HL-60 (cell line): Measurements from ENCODE around the gene CD69.

Experiments used
- DNase-seq, 2 experiments: peaks; one replicate each; pipeline ENCODE4 v3.0.0-alpha.2; 2010 to 2020; ENCODE audit warnings: low read depth in 1 of 2, low spot score in 1 of 2
- H3K27ac ChIP-seq: fragments of 250-450 bp; sonication (Bioruptor Pico); replicated peaks from 2 replicates; pipeline ENCODE4 v1.5.1; 2020; ENCODE audit warnings: mild to moderate bottlenecking, moderate library complexity
- H3K27me3 ChIP-seq: fragments of 250-450 bp; sonication (Bioruptor Pico); 2 replicates; pipeline ENCODE4 v1.5.1; 2021; ENCODE audit warnings: mild to moderate bottlenecking, moderate library complexity; ENCODE audit not compliant: insufficient read depth, poor library complexity, severe bottlenecking
- H3K4me3 ChIP-seq: replicated peaks from 2 replicates; pipeline ENCODE4 v1.5.1; 2011; ENCODE audit warnings: mild to moderate bottlenecking, control low read depth, low read length; ENCODE audit not compliant: insufficient read depth
- CTCF ChIP-seq: IDR thresholded peaks from one replicate; pipeline ENCODE4 v1.5.1; 2011; ENCODE audit warnings: low read length, control low read depth, inconsistent platforms; ENCODE audit not compliant: insufficient read depth
- GABPA ChIP-seq: IDR thresholded peaks from 2 replicates; pipeline ENCODE4 v1.6.1; 2012; ENCODE audit warnings: low read depth
- POLR2AphosphoS5 ChIP-seq: IDR thresholded peaks from 2 replicates; pipeline ENCODE4 v1.6.1; 2012; ENCODE audit warnings: low read depth
- REST ChIP-seq: IDR thresholded peaks from 2 replicates; pipeline ENCODE4 v1.6.1; 2012; ENCODE audit warnings: low read depth; ENCODE audit not compliant: insufficient replicate concordance
- SPI1 ChIP-seq: IDR thresholded peaks from 2 replicates; pipeline ENCODE4 v1.6.1; 2012; ENCODE audit warnings: low read depth, mild to moderate bottlenecking, borderline replicate concordance

Gene CD69

GRCh38 chr12:9786726-9787717 is 26.3 kb upstream of the CD69 start:
- no peak overlapping the region for H3K4me3 ChIP-seq
- no peak for TF ChIP-seq GABPA
- no peak for TF ChIP-seq SPI1
- H3K27ac ChIP-seq: no peak overlapping the region
- H3K27me3 ChIP-seq: no peaks in the 10 kb centered on the region
- no peak for DNase-seq

GRCh38 chr12:9784816-9785215 is 24.1 kb upstream of the CD69 start:
- H3K4me3 ChIP-seq: no peak overlapping the region
- no peaks in the 10 kb centered on the region for H3K27me3 ChIP-seq
- DNase-seq: no peak
- TF ChIP-seq REST (no peak), POLR2AphosphoS5 (no peak), GABPA (no peak), CTCF (no peak), SPI1 (no peak)
- H3K27ac ChIP-seq: no peak overlapping the region

GRCh38 chr12:9784326-9784725 is 23.6 kb upstream of the CD69 start:
- Histone ChIP-seq H3K27ac (no peak overlapping the region), H3K4me3 (no peak overlapping the region), H3K27me3 (no peaks in the 10 kb centered on the region)
- DNase-seq: no peak
- no peak for TF ChIP-seq GABPA
- TF ChIP-seq CTCF: no peak
- TF ChIP-seq SPI1: no peak
- TF ChIP-seq POLR2AphosphoS5: no peak
- no peak for TF ChIP-seq REST

- Histone ChIP-seq H3K27ac (no peak overlapping the region), H3K27me3 (no peaks in the 10 kb centered on the region), H3K4me3 (no peak overlapping the region)
- DNase-seq: no peak
- TF ChIP-seq SPI1: no peak
Measured at GRCh38 chr12:9782547-9783382, 22.1 kb upstream of the CD69 start.
